Dermis microvascular lymphatic vessel endothelial cell (primary cell): ENCODE data around the gene IL15RA. TPM values are rescaled to one million over a fixed set of nuclear protein-coding genes. Genes with fewer than 3 reads are reported as not detected.
"Not testable (repeated sequence)": the region's sequence is repeated elsewhere in the genome, so short reads cannot be mapped to it uniquely, and the experiment has no call there.

ENCODE experiments used
- DNase-seq, 2 donors: peaks; one replicate each; pipeline versions ENCODE4 v3.0.0 to v3.0.0-alpha.2; 2010; ENCODE audit warnings: low read depth in 2 of 2
- total RNA-seq: library from RNA; depleted of rRNA; stranded (reverse); fragments of >200 nt; gene quantifications from 2 replicates; pipeline ENCODE4 v1.2.1, GENCODE V29; 2014

Gene IL15RA
- total RNA-seq, 1 donor from 2014 or later, result 8.6 TPM

GRCh38 chr10:5970527-5970926, 6.8 kb downstream of the IL15RA start:
- no peak for DNase-seq

DNA sequence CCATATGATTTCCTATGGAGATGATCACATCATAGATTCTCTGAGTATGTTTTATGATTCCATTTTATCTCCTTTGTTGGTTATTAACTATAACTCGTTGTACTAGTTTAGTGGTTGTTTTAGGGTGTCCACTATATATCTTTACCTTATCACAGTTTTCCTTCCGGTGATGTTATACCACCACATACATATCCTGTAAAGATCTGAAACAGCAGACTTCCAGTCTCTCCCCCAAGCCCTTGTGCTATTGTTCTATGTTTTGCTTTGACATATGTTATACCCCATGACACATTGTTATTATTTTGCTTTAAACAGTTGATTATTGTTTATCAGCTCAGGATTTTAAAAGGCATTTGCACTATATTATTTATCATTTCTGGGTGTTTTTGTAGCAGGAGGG, 7.3 kb downstream of the IL15RA start:
- peak in 1 of 2 donors; percentile 35 for DNase-seq

GRCh38 chr10:5968681-5969453, 8.5 kb downstream of the IL15RA start:
- no peak for DNase-seq

DNA sequence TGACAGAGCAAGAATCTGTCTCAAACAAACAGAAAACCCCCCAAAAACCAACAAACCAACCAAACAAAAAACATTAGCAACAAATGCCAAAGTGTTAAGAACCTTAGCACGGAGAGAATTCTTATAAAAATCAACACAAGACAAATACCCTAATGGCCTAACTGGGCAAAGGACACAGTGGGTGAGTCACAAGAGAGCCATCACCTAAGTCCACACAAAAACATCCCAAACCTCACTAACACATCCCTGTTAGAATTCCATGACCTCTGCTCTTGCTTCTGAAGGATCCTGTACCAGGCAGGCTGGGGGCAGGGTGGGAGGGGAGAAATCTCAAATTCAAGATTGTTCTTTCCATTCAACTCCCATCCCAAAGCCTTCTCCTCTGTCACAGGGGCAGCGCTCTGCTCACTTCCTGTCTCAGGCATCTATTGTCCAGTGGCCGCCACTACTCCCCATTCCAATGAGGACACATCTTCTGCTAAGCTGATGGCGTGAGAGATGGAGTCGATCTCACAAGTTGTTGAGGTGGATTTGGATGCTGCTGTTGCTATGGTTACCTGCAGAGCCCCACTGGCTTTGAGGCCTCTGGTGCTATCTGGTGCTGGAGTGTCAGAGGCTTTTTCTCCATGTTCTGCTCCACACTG, 9.2 kb downstream of the IL15RA start:
- no peak for DNase-seq

DNA sequence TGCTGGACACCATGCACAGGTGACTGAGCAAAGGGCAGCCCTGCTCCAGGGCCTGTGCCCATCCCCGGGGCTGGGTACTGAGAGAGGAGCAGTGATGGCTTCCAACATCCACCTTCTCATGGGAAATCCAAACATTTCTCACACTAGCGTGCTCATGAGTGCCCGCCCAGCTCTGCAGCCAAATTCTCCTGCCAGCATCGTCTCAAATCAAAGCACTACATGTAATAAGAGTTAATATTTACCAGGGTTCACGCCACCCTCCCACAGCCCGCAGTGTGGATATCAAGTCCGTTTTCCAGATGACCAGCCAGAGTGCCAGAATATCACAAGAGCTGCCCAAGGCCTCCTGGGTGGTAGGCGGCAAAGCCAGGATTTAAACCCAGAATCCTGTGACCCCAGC, 12.1 kb downstream of the IL15RA start:
- DNase-seq, result no peak

- DNase-seq, result no peak
Measured at GRCh38 chr10:5964736-5965135, 12.6 kb downstream of the IL15RA start.

DNA sequence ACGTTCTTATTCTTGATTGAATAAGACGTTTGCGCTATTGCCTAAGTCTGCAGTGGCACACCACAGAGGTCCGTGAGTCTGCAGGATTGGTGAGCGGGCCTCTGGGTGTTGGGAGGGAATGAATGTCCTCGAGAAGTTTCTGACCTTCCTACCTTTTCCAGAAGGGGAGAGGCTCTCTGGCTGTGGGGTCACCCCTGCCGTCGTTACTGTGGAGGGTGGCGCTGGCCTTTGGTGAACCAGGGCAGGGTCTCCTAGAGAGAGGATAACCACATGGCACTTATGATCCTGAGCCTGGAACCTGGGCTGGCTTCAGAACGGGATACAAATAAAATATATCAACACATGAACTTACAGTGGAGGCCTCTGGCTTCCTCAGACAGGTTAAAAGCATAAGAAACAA, 13.8 kb downstream of the IL15RA start:
- no peak for DNase-seq

GRCh38 chr10:5963071-5963470, 14.3 kb downstream of the IL15RA start:
- no peak for DNase-seq

- DNase-seq, result not testable (repeated sequence)
Measured at GRCh38 chr10:5962358-5962940, 14.9 kb downstream of the IL15RA start.

DNA sequence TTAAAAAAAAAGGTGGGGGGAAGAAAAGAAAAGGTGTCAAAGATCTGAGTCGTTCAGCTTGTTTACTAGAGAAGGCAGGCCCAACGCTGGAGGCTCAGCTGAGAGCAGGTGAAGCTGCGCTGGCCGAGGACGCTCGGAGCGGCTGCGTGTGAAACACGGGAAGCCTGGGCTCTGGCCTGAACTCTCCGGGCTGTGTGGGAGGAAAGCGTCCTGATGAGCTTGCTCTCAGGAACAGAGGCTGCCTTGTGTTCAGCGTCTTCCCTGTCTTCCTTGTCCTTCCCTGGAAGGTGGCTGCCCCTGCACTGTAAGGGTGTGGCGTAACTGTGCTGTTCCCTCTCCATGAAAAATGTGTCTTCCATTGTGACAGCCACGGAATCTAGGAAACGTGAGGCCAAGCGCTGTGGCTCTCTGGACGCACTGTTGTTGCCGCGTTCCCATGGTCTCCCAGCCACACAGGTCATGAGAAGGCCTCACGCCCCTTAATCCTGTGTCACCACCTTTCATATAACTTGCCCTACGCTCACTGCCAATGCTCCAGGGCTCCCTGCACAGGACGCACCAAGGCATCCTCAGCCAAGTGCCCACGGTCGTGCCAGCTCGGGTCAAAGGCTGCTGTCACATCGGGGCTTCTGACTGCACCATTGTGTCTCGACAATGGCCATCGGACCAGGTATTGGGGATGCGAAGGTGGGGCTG, 15.8 kb downstream of the IL15RA start:
- no peak for DNase-seq

DNA sequence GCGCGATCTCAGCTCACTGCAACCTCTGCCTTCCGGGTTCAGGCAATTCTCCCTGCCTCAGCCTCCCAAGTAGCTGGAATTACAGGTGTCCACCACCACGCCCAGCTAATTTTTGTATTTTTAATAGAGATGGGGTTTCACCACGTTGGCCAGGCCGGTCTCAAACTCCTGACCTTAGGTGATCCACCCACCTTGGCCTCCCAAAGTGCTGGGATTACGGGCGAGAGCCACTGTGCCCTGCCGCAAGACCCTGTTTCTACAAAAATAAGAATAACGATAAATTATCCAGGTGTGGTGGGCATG, 16.4 kb downstream of the IL15RA start:
- DNase-seq, result not testable (repeated sequence)

DNA sequence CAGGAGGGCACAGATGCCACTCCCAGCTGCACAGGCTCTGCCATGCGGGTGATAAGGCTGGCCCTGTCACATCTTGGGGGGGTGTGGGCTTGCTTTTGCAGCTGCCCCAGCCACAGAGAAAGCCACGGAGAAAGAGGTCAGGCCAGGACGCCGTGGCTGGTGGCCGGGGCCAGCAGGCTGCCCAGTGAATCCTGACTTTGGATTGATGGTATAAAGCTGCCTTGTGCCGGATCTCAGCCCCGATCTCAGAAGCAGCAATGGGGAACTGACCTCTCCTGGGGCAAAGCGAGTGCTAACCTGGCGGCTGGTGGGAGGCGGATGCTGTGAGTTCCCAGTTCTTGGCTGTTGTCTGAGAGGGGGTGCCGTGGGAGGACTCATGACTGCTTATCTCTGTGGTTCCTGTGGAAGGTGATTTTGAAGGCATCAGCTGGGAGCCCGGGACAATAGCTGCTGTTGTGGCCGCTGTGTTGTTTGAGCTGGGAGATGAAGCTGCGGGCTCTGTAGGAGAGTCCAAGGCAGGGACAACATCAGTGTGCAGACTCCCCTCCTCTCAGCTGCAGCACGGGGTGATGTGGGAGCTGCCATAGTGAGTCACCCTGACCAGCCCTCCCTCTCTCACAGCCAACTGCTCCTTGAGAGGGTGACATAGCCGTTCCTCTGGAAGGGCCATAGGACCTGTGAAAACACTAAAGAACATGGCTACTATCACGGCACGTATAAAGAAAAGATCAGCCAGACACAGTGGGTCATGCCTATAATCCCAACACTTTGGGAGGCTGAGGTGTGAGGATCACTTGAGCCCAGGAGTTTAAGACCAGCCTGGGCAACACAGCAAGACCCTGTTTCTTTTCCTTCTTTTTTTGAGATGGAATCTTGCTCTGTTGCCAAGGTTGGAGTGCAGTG, 17.0 kb downstream of the IL15RA start:
- no peak for DNase-seq

- no peak for DNase-seq
Measured at GRCh38 chr10:5959581-5960069, 17.7 kb downstream of the IL15RA start.

DNA sequence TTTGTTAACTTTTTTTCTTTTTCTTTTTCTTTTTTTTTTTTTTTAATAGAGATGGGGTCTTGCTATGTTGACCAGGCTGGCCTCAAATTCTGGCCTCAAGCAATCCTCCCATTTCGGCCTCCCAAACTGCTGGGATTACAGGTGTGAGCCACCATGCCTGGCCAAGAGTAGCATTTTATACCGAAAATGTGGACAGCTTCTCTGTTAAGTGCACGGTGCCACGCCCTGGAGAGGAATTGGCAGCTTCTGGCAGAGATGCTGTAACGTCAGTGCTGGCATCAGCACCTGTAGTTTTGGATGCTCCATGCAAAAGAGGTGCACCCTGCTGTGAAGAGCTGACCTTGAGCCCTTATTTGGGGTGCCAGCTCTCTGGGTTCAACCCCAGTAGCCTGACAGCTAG, 18.2 kb downstream of the IL15RA start:
- no peak for DNase-seq

DNA sequence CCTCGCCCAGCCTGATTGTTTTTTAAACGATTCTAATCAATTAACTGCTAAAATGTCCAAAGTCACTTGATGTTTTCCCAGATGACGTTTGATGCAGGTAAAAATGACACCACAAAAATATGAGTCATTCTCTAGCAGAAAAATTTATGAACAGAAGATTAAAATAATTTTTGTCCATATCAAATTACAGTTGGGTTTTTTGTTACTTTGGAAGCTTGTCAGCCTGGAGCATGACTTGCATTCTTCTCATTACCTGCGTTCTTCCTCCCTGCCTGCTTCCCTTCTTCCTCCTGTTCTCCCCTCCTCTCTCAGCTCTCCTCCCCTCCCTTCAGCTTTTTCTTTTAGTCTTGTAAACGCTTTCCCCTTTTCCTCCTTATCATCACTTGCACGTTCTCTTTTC, 18.7 kb downstream of the IL15RA start:
- DNase-seq, result peak in 1 of 2 donors; percentile 42

GRCh38 chr10:5958077-5958476, 19.3 kb downstream of the IL15RA start:
- peak in 1 of 2 donors; percentile 79 for DNase-seq

DNA sequence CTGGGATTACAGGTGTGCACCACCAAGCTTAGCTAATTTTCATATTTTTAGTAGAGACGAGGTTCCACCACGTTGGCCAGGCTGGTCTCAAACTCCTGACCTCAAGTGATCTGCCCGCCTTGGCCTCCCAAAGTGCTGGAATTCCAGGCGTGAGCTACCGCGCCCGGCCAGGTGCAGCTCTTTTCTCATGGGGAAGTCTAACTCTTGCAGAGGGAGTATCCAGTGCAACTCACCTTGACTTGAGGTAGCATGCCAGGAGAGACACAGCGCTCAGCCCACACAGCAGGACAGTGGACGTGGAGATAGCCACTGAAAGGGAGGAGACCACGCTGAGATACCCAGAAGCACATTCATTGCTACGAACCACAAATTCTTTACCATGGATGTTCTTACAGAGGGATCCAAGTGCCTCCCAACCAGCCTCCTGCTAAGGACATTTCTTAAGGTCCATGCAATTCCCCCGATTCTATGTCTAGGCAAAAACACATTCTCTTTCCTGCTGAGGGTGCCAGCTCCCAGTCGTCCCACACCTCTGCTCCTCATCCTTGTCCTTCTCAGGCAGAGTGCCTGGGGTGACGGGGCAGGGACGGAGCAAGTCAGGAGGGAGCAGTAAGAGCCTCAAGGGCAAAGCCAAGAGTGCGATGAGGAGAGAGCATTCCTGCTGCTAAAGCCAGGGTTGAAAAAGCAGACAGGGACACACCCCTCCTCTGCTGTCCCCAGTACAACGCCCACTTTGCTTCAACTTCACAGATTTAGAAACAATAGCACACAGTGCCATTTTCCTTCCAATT, 21.0 kb downstream of the IL15RA start:
- no peak for DNase-seq

DNA sequence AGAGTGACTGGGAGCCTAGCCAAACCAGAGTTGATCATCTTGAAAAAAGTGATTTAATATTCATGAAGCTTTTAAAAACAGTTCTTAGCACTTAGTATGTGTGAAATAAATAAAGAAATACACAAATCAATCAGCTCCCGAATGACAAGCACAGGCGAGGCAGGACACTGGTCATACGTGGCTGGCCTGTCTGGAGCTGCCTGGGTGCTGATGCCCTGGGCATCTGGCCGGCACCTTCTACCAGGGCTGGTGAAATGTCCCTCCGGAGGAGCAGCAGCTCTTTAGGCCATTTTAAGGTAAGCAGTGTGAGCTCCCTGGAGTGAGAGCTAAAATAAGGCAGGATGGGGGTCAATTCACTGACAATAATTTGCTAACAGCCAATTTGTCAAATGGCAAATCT, 23.7 kb downstream of the IL15RA start:
- no peak for DNase-seq

DNA sequence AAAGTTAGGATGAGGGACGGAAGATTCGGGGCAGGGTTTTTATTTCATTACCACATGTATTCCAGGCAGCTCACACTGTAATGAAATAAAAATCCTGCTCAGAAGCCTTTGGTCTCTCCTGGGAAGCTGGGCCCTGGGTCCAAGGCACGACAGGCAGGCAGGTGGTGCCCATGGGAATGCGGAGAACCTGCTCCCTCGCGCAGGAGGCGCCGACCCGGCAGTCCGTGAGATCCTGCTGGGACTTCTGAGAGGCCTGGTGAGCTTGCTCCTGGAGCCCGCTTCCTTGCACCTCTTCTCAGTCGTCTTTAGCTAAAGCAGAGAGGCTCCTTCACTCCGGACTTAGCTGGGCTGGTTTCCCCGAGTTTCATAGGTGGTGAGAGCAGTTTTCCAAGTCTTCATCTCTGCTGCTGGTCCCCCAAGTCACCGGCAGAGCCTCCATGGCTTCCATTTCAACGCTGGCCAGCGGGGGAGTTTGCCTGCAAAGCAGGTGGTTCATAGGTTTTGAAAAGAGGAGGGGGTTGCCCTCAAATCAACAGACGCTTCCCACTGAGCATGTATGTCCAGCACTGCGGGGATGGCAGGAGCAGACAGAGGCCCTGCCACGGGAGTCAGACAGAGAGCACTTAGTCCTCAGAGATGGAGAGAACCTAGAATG, 24.5 kb downstream of the IL15RA start:
- no peak for DNase-seq
